Thoracic aorta (tissue), 2 donors: ENCODE measurements around the gene TDG. TPM values are rescaled to one million over a fixed set of nuclear protein-coding genes. Genes with fewer than 3 reads are reported as not detected.

ENCODE experiments used
- ATAC-seq: fragments of 150-250 bp; one replicate; pipeline ENCODE4 v1.8.0; 2017; ENCODE audit warnings: low read depth; ENCODE audit not compliant: insufficient number of reproducible peaks, low FRiP score
- DNase-seq: peaks from one replicate; pipeline ENCODE4 v3.0.0-alpha.2; 2020; ENCODE audit warnings: low spot score
- H3K27ac ChIP-seq, 2 donors: fragments of 200-600 bp; sonication (generic); 1 replicate in 1 of 2; 2 replicates in 1 of 2; pipeline ENCODE4 v1.5.1; 2016; ENCODE audit warnings: mild to moderate bottlenecking in 2 of 2, moderate library complexity in 2 of 2
- H3K27me3 ChIP-seq: fragments of 200-600 bp; sonication (generic); replicated peaks from 2 replicates; pipeline ENCODE4 v1.6.0; 2016; ENCODE audit warnings: mild to moderate bottlenecking; ENCODE audit not compliant: insufficient read depth
- H3K36me3 ChIP-seq: fragments of 200-600 bp; sonication (generic); one replicate; pipeline ENCODE4 v1.5.1; 2016
- H3K4me1 ChIP-seq, 2 donors: fragments of 200-600 bp; sonication (generic); 1 replicate in 1 of 2; 2 replicates in 1 of 2; pipeline versions ENCODE4 v1.5.1 to v1.6.0; 2016; ENCODE audit warnings: low read depth in 2 of 2, mild to moderate bottlenecking in 1 of 2; ENCODE audit not compliant: control insufficient read depth in 1 of 2
- H3K4me3 ChIP-seq: fragments of 200-600 bp; sonication (generic); 2 replicates; pipeline ENCODE4 v1.5.1; 2016; ENCODE audit warnings: mild to moderate bottlenecking
- H3K9me3 ChIP-seq: fragments of 200-600 bp; sonication (generic); 2 replicates; pipeline ENCODE4 v1.5.1; 2016
- total RNA-seq, 2 donors: library from RNA; depleted of rRNA; stranded (reverse); fragments of >200 nt; gene quantifications; one replicate each; pipeline versions ENCODE4 v1.1.0 to v1.2.3, GENCODE V29; 2016
- TF ChIP-seq, protein P1 (sequence below): fragments of 200-600 bp; sonication (generic); IDR thresholded peaks from one replicate; pipeline ENCODE4 v1.5.1; 2019; ENCODE audit warnings: antibody characterized with exemption

Gene TDG
- total RNA-seq, 2 donors from 2014 or later, result 8.0 to 24.5 TPM

DNA sequence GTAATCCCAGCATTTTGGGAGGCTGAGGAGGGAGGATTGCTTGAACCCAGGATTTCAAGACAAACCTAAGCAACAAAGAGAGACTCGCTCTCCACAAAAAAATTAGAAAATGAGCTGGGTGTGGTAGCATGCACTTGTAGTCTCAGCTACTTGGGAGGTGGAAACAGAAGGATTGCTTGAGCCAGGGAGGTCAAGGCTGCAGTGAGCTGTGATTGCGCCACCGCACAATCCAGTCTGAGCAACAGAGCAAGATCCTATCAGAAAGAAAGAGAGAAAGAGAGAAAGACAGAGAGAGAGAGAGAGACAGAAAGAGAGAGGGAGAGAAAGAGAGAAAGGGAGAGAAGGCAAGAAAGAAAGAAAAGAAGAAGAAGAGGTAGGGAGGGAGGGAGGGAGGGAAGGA is 37.0 kb downstream of the TDG start:
- H3K27me3 ChIP-seq, result no peaks in the 10 kb centered on the region
- ATAC-seq (no peak), DNase-seq (no peak)
- TF ChIP-seq, protein P1, sequence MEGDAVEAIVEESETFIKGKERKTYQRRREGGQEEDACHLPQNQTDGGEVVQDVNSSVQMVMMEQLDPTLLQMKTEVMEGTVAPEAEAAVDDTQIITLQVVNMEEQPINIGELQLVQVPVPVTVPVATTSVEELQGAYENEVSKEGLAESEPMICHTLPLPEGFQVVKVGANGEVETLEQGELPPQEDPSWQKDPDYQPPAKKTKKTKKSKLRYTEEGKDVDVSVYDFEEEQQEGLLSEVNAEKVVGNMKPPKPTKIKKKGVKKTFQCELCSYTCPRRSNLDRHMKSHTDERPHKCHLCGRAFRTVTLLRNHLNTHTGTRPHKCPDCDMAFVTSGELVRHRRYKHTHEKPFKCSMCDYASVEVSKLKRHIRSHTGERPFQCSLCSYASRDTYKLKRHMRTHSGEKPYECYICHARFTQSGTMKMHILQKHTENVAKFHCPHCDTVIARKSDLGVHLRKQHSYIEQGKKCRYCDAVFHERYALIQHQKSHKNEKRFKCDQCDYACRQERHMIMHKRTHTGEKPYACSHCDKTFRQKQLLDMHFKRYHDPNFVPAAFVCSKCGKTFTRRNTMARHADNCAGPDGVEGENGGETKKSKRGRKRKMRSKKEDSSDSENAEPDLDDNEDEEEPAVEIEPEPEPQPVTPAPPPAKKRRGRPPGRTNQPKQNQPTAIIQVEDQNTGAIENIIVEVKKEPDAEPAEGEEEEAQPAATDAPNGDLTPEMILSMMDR, result no peak
- no peak overlapping the region for H3K4me3 ChIP-seq
- H3K4me1 ChIP-seq, result peaks cover 0 to 7% of the 10 kb centered on the region in 2 donors
- H3K36me3 ChIP-seq, result peaks cover 2% of the 10 kb centered on the region
- H3K27ac ChIP-seq, result no peak overlapping the region
- no peaks in the 10 kb centered on the region for H3K9me3 ChIP-seq

DNA sequence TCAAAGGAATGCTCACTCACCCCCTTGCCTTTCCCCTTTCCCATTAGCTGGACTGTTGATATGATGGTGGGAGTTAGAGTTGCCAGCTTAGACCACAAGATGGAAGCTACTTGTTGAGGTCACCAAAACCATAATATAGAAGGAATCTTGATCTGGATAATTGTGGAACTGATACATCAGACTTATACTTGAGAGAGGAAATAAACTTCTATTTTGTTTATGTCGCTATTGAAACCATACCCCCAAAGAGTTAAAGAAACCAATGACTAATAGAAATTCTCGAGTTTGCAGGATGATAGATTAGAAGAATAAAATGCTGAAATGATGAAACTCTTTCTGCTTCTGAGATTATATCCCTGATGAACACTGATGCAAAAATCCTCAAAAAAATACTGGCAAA is 37.9 kb downstream of the TDG start:
- Histone ChIP-seq H3K27me3 (no peaks in the 10 kb centered on the region), H3K9me3 (no peaks in the 10 kb centered on the region), H3K4me3 (no peak overlapping the region), H3K27ac (no peak overlapping the region), H3K4me1 (peaks cover 0 to 7% of the 10 kb centered on the region in 2 donors), H3K36me3 (peaks cover 2% of the 10 kb centered on the region)
- TF ChIP-seq, protein P1, result no peak
- no peak for DNase-seq
- ATAC-seq, result no peak

DNA sequence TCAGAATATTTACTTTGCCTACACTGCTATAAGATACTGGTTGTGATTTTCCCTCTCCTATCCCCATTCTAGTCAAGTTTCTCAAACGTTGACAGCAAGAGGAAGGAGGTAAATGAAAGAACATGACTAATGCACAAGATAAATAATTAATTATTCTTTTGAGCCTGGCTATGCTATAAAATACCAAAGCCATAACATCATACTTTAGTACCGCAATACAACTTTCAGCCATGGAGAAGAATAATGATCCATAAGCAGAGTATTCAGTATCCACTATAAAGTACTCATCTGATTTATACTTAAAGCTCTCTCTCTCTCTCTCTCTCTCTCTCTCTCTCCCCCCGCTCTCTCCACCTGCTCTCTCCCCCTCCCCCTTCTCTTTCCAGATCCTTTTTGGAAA is 41.3 kb downstream of the TDG start:
- no peak for ATAC-seq

DNA sequence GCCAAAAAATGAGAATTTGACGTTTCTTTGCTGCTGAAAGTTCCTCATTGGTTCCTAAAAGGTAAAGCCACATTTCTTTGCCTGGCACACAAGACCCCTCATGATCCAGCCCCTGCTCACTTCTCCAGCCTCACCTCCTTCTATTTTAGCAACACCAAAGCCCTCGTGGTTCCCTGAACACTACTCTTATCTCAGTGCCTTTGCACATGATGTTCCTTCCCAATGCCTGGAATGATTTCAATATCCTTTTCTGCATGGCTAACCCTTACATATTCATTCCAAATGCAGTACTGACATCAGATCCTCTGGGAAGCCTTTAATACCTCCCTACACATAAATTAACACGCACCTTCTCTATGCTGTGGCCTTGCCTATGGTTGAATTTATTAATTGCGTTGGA is 44.4 kb downstream of the TDG start:
- TF ChIP-seq, protein P1, result no peak
- H3K4me3 ChIP-seq, result no peak overlapping the region
- ATAC-seq, result no peak
- H3K4me1 ChIP-seq, result peaks cover 4 to 14% of the 10 kb centered on the region in 2 donors
- H3K27me3 ChIP-seq, result no peaks in the 10 kb centered on the region
- no peaks in the 10 kb centered on the region for H3K9me3 ChIP-seq
- DNase-seq, result no peak
- no peak overlapping the region for H3K27ac ChIP-seq
- peaks cover 4% of the 10 kb centered on the region for H3K36me3 ChIP-seq

More for the DNA sequence above, 41.3 kb downstream of the TDG start:
- Histone ChIP-seq H3K36me3 (peaks cover 2% of the 10 kb centered on the region), H3K4me3 (no peak overlapping the region), H3K27me3 (no peaks in the 10 kb centered on the region), H3K27ac (no peak overlapping the region), H3K4me1 (peaks cover 4 to 14% of the 10 kb centered on the region in 2 donors), H3K9me3 (no peaks in the 10 kb centered on the region)
- DNase-seq, result no peak
- TF ChIP-seq, protein P1, result no peak

DNA sequence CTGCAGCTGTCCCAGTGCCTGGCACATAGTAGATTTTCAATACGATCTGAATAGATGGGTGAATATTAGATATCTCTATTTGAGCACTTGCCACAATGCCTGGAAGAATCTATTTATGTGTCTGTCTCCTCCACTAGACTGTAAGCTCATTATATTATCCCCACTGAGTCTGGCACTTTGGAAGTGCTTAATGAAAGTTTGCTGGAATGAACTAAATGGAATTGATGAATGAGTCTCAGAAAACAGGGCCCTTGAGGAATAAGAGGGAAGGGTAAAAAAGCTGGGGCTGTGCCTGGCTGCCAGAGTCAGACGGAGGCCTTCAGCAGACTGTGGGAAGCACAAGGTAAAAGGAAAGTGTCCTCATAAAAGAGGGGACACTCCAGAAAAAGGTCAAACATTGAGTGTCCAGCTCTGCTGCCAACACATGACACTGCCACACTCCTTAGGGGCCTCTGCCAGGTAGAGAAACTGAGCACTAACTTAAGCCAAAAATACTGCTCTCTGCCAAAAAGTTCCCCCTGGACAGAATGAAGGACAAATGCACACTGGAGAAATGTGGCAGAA is 45.0 kb downstream of the TDG start:
- Histone ChIP-seq H3K27me3 (no peaks in the 10 kb centered on the region), H3K4me1 (peaks cover 4 to 14% of the 10 kb centered on the region in 2 donors), H3K9me3 (no peaks in the 10 kb centered on the region), H3K4me3 (no peak overlapping the region), H3K36me3 (peaks cover 4% of the 10 kb centered on the region), H3K27ac (peak overlapping the region in 1 of 2 donors; percentile 61)
- ATAC-seq, result no peak
- DNase-seq, result no peak
- TF ChIP-seq, protein P1, result no peak
